Spleen (tissue), 7 donors: ENCODE measurements around the gene DYNC1LI1.

Source experiments
- CTCF ChIP-seq, 11 experiments: fragments of 200-600 bp in 7 of 11; fragments of 450-650 bp in 4 of 11; sonication (generic) in 4 of 11; IDR thresholded peaks in 8 of 11; conservative IDR thresholded peaks in 3 of 11; 1 replicate in 7 of 11; 2 replicates in 4 of 11; pipeline versions ENCODE4 v1.4.0 to v1.8.0; 2016 to 2021; ENCODE audit warnings: antibody characterized with exemption in 11 of 11, inconsistent platforms in 4 of 11, mild to moderate bottlenecking in 1 of 11
- POLR2AphosphoS5 ChIP-seq, 3 donors: sonication (generic); formaldehyde crosslinking; IDR thresholded peaks; one replicate each; pipeline ENCODE4 v1.5.1; 2017; ENCODE audit warnings: antibody characterized with exemption in 3 of 3
- donor health status: DM: no; HTN: no; CAD: no; lungs with moderate emphysema.
- donor health status: DM: no; HTN: no; CAD: no.
- donor health status: DM: no; HTN: no; CAD: no.

DNA sequence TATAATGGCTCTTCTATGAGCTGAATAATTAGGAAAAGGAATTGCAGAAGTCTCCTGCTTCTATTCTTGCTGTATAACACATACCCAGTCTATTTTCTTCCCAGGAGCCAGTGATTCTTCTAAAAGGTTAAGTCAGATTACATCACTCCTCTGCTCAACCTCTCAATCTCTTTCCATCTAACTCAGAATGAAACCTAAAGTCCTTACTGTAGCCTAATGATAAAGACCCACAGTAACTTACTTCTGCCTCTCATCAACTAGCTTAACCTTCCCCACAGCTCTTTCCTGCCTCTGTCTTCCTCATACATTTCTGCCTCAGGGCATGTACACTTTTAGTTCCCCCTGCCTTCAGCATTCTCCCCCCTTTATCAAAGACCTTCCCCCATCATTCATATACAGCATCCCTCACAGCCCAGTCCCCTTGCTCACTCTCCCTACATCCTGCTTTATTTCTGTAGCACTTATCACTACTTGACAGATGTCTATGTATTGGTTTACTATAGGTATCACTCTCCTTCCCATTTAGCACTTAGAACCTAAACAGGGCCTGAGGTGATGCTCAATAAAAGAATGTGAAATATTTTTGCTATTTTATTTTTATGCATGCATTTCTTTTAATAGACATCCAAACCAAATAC is 39.5 kb downstream of the DYNC1LI1 start:
- no peak for TF ChIP-seq CTCF (IDR thresholded peaks at IDR 0.05 in 8 of 11, conservative IDR thresholded peaks at IDR 0.05 in 3 of 11)
- no peak for TF ChIP-seq POLR2AphosphoS5 (IDR thresholded peaks at IDR 0.05)
